Naive thymus-derived CD4-positive, alpha-beta T cell (primary cell): ENCODE results near the gene KIF18B. TPM values are rescaled to one million over a fixed set of nuclear protein-coding genes. Genes with fewer than 3 reads are reported as not detected.

ENCODE experiments used
- ATAC-seq: fragments of 150-1000 bp; cut with Tn5 transposase; 2 replicates; pipeline ENCODE4 v1.10.0; 2021; ENCODE audit warnings: mild to moderate bottlenecking, moderate library complexity
- CTCF ChIA-PET: fragments of 350-600 bp; sonication (Branson Sonifier 250); formaldehyde crosslinking; loops from one replicate; lab custom pipeline; 2021; ENCODE audit warnings: antibody characterized with exemption; lab: Charles Lee
- POLR2A ChIA-PET: fragments of 350-600 bp; sonication (Branson Sonifier 250); formaldehyde crosslinking; loops from one replicate; lab custom pipeline; 2021; ENCODE audit warnings: antibody characterized with exemption, inconsistent platforms; lab: Charles Lee
- DNase-seq, 9 donors: peaks; one replicate each; pipeline versions ENCODE4 v3.0.0 to v3.0.0-alpha.2; 2020 to 2022; ENCODE audit warnings: mixed read lengths in 1 of 9
- H3K27ac ChIP-seq: one replicate; pipeline ENCODE4 v1.7.0; 2013; ENCODE audit warnings: mild to moderate bottlenecking, low read depth, low read length, moderate library complexity
- H3K27me3 ChIP-seq, 2 donors: one replicate each; pipeline ENCODE4 v1.7.0; 2013; ENCODE audit warnings: low read length in 2 of 2, mild to moderate bottlenecking in 2 of 2, moderate library complexity in 2 of 2; ENCODE audit not compliant: control insufficient read depth in 2 of 2, insufficient read depth in 2 of 2
- H3K36me3 ChIP-seq, 3 experiments: 1 replicate in 2 of 3; 2 replicates in 1 of 3; pipeline ENCODE4 v1.7.0; 2013; ENCODE audit warnings: low read length in 3 of 3, mild to moderate bottlenecking in 3 of 3, moderate library complexity in 1 of 3; ENCODE audit not compliant: insufficient read depth in 3 of 3, control insufficient read depth in 2 of 3
- H3K4me1 ChIP-seq, 2 donors: one replicate each; pipeline ENCODE4 v1.7.0; 2013; ENCODE audit warnings: low read length in 2 of 2, mild to moderate bottlenecking in 2 of 2, moderate library complexity in 1 of 2; ENCODE audit not compliant: control insufficient read depth in 2 of 2, insufficient read depth in 2 of 2
- H3K4me3 ChIP-seq: 2 replicates; pipeline ENCODE4 v1.7.0; 2013; ENCODE audit warnings: mild to moderate bottlenecking, low read length
- H3K9me3 ChIP-seq, 3 experiments: 1 replicate in 2 of 3; 2 replicates in 1 of 3; pipeline ENCODE4 v1.7.0; 2013; ENCODE audit warnings: low read length in 3 of 3; ENCODE audit not compliant: control insufficient read depth in 2 of 3
- H3K27ac Mint-ChIP-seq, 9 donors: one replicate each; pipeline ENCODE4 v1.8.0; 2020 to 2022; ENCODE audit warnings: mixed read lengths in 9 of 9, mild to moderate bottlenecking in 8 of 9, moderate library complexity in 5 of 9, inconsistent platforms in 2 of 9
- H3K27me3 Mint-ChIP-seq, 5 donors: one replicate each; pipeline ENCODE4 v1.8.0; 2021 to 2022; ENCODE audit warnings: mixed read lengths in 5 of 5, mild to moderate bottlenecking in 1 of 5
- H3K36me3 Mint-ChIP-seq, 5 donors: one replicate each; pipeline ENCODE4 v1.8.0; 2020 to 2022; ENCODE audit warnings: mixed read lengths in 5 of 5, mild to moderate bottlenecking in 3 of 5, inconsistent platforms in 1 of 5
- H3K4me1 Mint-ChIP-seq, 7 donors: one replicate each; pipeline ENCODE4 v1.8.0; 2020 to 2022; ENCODE audit warnings: mixed read lengths in 7 of 7, mild to moderate bottlenecking in 3 of 7, inconsistent platforms in 1 of 7
- H3K4me3 Mint-ChIP-seq, 10 donors: one replicate each; pipeline ENCODE4 v1.8.0; 2020 to 2022; ENCODE audit warnings: mild to moderate bottlenecking in 10 of 10, mixed read lengths in 10 of 10, moderate library complexity in 6 of 10, inconsistent platforms in 2 of 10
- H3K9me3 Mint-ChIP-seq, 11 donors: one replicate each; pipeline ENCODE4 v1.8.0; 2020 to 2022; ENCODE audit warnings: mixed read lengths in 11 of 11, mild to moderate bottlenecking in 4 of 11, inconsistent platforms in 1 of 11, moderate library complexity in 1 of 11
- intact Hi-C, 2 donors: fragments of 100-400 bp; cut with micrococcal nuclease; formaldehyde crosslinking; loops; one replicate each; pipeline ENCODE4 v1.15.1; 2023
- polyA plus RNA-seq, 2 donors: library from polyadenylated mRNA; unstranded; fragments of 300-500 nt; fragmentation: Illumina TruSeq; gene quantifications; one replicate each; pipeline ENCODE4 v1.2.3, GENCODE V29; 2021
- total RNA-seq, 6 experiments: library from RNA in 5 of 6; stranded (reverse) in 5 of 6; gene quantifications; 1 replicate in 5 of 6; 2 replicates in 1 of 6; pipeline ENCODE4 v1.2.3 and lab custom pipeline; 2021 to 2026

Gene KIF18B
- total and polyA plus RNA-seq, 7 experiments from 2014 or later, result 0.17 to 57.2 TPM; not detected in 5

GRCh38 chr17:44969144-44969780 is 21.7 kb upstream of the KIF18B start:
- Histone ChIP-seq H3K27ac (no peak overlapping the region), H3K4me3 (no peak overlapping the region), H3K36me3 (no peaks in the 10 kb centered on the region), H3K27me3 (peaks cover 11 to 20% of the 10 kb centered on the region in 2 donors), H3K9me3 (no peaks in the 10 kb centered on the region), H3K4me1 (peaks cover 19 to 24% of the 10 kb centered on the region in 2 donors)
- Mint-ChIP-seq H3K4me3 (peak overlapping the region; percentile 64 to 87 (median 78)), H3K27me3 (peaks cover 26 to 81% (median 38%) of the 10 kb centered on the region in 5 donors), H3K9me3 (peaks cover 0 to under 1% (median 0%) of the 10 kb centered on the region in 11 donors), H3K36me3 (peaks cover 0 to 8% (median 0%) of the 10 kb centered on the region in 5 donors), H3K27ac (peak overlapping the region in 1 of 9 donors; percentile 16), H3K4me1 (peaks cover 23 to 40% (median 29%) of the 10 kb centered on the region in 7 donors)
- intact Hi-C loops, result loop anchor here in 1 of 2 donors (2.0 to 5.0 kb wide), 3 partner anchors 50 to 194 kb away; partner anchors contain the start of gene DCAKD
- DNase-seq, result no peak
- no peak for ATAC-seq
- ChIA-PET CTCF (no interaction called here), POLR2A (no interaction called here)

GRCh38 chr17:44968225-44969143 is 20.9 kb upstream of the KIF18B start, which contains the start of gene C1QL1:
C1QL1 (minus strand) TSS chr17:44968303; CDS start chr17:44968048, 255 bp downstream.
- no peak within 1 kb of the TSS for H3K27ac ChIP-seq
- H3K9me3 ChIP-seq, result no peaks in the 10 kb centered on the region
- peak within 1 kb of the TSS; percentile 33 for H3K4me3 ChIP-seq
- Mint-ChIP-seq H3K36me3 (peaks cover 0 to 8% (median 0%) of the 10 kb centered on the region in 5 donors), H3K4me1 (peaks cover 23 to 40% (median 29%) of the 10 kb centered on the region in 7 donors), H3K27ac (peak within 1 kb of the TSS in 2 of 9 donors; percentile 16 to 55), H3K9me3 (peaks cover 0 to 2% (median 0%) of the 10 kb centered on the region in 11 donors), H3K27me3 (peaks cover 30 to 84% (median 45%) of the 10 kb centered on the region in 5 donors), H3K4me3 (peak within 1 kb of the TSS; percentile 64 to 87 (median 78))
- H3K4me1 ChIP-seq, result peaks cover 19 to 24% of the 10 kb centered on the region in 2 donors
- DNase-seq (peak; percentile 58 to 93 (median 69)), ATAC-seq (peak; percentile 99)
- H3K27me3 ChIP-seq, result peaks cover 14 to 21% of the 10 kb centered on the region in 2 donors
- intact Hi-C loops, result loop anchor here (1.0 to 5.0 kb wide), 6 partner anchors 21 to 194 kb away; partner anchors contain the start of genes KIF18B (in 2 of the 2), DCAKD (in 1 of the 2), EFTUD2 (in 1 of the 2) and NMT1 (in 1 of the 2)
- H3K36me3 ChIP-seq, result no peaks in the 10 kb centered on the region
- CTCF ChIA-PET, result interaction anchor here (1.0 kb wide), 1 partner anchor 167 kb away, joined by 3 read pairs; the partner anchor contains the start of gene ACBD4
- POLR2A ChIA-PET, result no interaction called here

DNA sequence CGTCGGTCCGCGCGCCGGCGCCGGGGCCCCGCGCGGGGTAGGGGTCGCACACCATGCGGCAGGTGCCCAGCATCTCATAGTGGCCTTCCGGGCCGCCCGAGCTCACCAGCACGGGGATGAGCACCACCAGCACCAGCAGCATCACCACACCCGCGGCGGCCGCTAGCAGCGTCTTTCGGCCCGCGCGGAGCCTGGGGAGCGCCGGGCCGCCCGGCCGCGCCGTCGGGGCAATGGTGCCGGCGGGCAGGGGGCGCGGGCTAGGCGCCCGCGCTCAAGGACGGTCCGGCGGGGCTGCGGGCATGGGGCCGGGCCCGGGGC is 20.3 kb upstream of the KIF18B start:
- no peak for ATAC-seq
- CTCF ChIA-PET, result interaction anchor here (1.0 kb wide), 1 partner anchor 167 kb away, joined by 3 read pairs; the partner anchor contains the start of gene ACBD4

DNA sequence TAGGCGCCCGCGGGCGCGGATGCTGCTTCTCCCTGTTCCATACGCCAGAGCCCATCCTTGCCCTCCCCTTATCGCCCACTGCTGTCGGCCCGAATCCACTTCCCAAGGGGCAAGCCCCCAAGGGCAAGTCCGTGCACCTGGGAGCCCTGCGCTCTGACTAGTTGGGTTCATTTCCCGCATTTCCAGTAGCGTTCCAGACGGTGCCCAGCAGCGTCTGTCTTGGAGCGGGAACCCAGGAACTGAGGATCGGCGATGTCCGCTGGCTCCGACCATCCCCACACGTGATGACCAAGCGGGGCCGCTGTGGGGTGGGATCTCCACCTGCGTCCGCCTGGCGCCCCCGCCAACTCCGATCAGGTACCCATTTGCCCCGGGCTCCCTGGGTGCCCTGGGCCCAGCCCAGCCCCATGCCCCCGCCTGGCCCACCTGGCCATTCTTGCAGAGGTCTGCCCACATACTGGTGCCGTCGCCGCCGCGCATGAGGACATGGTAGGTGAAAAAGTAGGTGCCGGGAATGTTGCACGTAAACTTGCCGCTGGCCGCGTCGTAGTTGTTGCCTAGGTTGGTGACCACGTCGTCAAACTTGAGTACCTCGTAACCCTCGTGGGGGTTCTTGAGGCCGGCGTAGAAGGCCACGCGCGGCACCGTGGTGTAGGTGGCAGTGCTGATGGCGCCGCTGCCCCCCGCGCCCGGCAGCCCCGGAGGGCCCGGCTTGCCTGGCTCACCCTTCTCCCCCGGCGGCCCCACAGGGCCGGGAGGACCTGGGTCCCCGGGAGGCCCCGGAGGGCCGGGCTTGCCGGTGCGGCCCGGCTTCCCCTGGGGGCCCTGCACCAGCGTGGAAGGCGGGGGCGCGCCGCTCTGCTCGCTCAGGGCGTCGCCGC is 19.7 kb upstream of the KIF18B start:
- Mint-ChIP-seq H3K27ac (peak overlapping the region in 2 of 9 donors; percentile 31 to 55), H3K4me1 (peaks cover 23 to 38% (median 29%) of the 10 kb centered on the region in 7 donors), H3K9me3 (peaks cover 0 to 2% (median 0%) of the 10 kb centered on the region in 11 donors), H3K27me3 (peaks cover 39 to 88% (median 52%) of the 10 kb centered on the region in 5 donors), H3K36me3 (peaks cover 0 to 8% (median 0%) of the 10 kb centered on the region in 5 donors), H3K4me3 (peak overlapping the region; percentile 32 to 75 (median 56))
- Histone ChIP-seq H3K36me3 (no peaks in the 10 kb centered on the region), H3K27ac (no peak overlapping the region), H3K4me1 (peaks cover 19 to 24% of the 10 kb centered on the region in 2 donors), H3K4me3 (peak overlapping the region; percentile 33), H3K27me3 (peaks cover 14 to 21% of the 10 kb centered on the region in 2 donors), H3K9me3 (no peaks in the 10 kb centered on the region)
- intact Hi-C loops, result loop anchor here in 1 of 2 donors (5.0 kb wide), 1 partner anchor 85 kb away; the partner anchor contains the start of gene DCAKD
- POLR2A ChIA-PET, result no interaction called here
- CTCF ChIA-PET, result no interaction called here
- DNase-seq (no peak), ATAC-seq (no peak)

More for the DNA sequence above, 20.3 kb upstream of the KIF18B start:
- peaks cover 36 to 89% (median 49%) of the 10 kb centered on the region in 5 donors for H3K27me3 Mint-ChIP-seq
- H3K9me3 Mint-ChIP-seq, result peaks cover 0 to 2% (median 0%) of the 10 kb centered on the region in 11 donors
- Histone ChIP-seq H3K4me3 (no peak overlapping the region), H3K27ac (no peak overlapping the region), H3K9me3 (no peaks in the 10 kb centered on the region), H3K27me3 (peaks cover 14 to 21% of the 10 kb centered on the region in 2 donors), H3K36me3 (no peaks in the 10 kb centered on the region), H3K4me1 (peaks cover 19 to 24% of the 10 kb centered on the region in 2 donors)
- DNase-seq, result no peak
- H3K4me1 Mint-ChIP-seq, result peaks cover 23 to 40% (median 29%) of the 10 kb centered on the region in 7 donors
- POLR2A ChIA-PET, result no interaction called here
- intact Hi-C loops, result loop anchor here (1.0 to 5.0 kb wide), 6 partner anchors 21 to 193 kb away; partner anchors contain the start of genes KIF18B (in 2 of the 2), DCAKD (in 1 of the 2), EFTUD2 (in 1 of the 2) and NMT1 (in 1 of the 2)
- peak overlapping the region in 2 of 10 donors; percentile 66 to 75 for H3K4me3 Mint-ChIP-seq
- no peak overlapping the region for H3K27ac Mint-ChIP-seq
- peaks cover 0 to 8% (median 0%) of the 10 kb centered on the region in 5 donors for H3K36me3 Mint-ChIP-seq

GRCh38 chr17:44966348-44967025 is 18.9 kb upstream of the KIF18B start:
- peaks cover 23 to 34% (median 26%) of the 10 kb centered on the region in 7 donors for H3K4me1 Mint-ChIP-seq
- H3K4me3 Mint-ChIP-seq, result peak overlapping the region; percentile 39 to 75 (median 66)
- ChIA-PET CTCF (interaction anchor here (0.6 kb wide), 1 partner anchor 479 kb away, joined by 5 read pairs; no protein-coding TSS in a partner anchor), POLR2A (no interaction called here)
- peaks cover 39 to 83% (median 52%) of the 10 kb centered on the region in 5 donors for H3K27me3 Mint-ChIP-seq
- peaks cover 0 to 2% (median 0%) of the 10 kb centered on the region in 11 donors for H3K9me3 Mint-ChIP-seq
- H3K4me3 ChIP-seq, result no peak overlapping the region
- no peak for ATAC-seq
- no peaks in the 10 kb centered on the region for H3K36me3 ChIP-seq
- H3K4me1 ChIP-seq, result peaks cover 19 to 24% of the 10 kb centered on the region in 2 donors
- peaks cover 14 to 21% of the 10 kb centered on the region in 2 donors for H3K27me3 ChIP-seq
- H3K27ac Mint-ChIP-seq, result peak overlapping the region in 2 of 9 donors; percentile 23 to 55
- H3K27ac ChIP-seq, result no peak overlapping the region
- H3K9me3 ChIP-seq, result no peaks in the 10 kb centered on the region
- no peak for DNase-seq
- H3K36me3 Mint-ChIP-seq, result peaks cover 0 to 8% (median 0%) of the 10 kb centered on the region in 5 donors
- intact Hi-C loops, result loop anchor here in 1 of 2 donors (5.0 kb wide), 1 partner anchor 86 kb away; the partner anchor contains the start of gene DCAKD
